Measurements from ENCODE around the gene SMIM43. TPM values are rescaled to one million over a fixed set of nuclear protein-coding genes. Genes with fewer than 3 reads are reported as not detected.
A peak's percentile ranks its signal among the peaks of the same experiment; 100 is the strongest.

The SMIM43 gene
- total RNA-seq (not detected), polyA plus RNA-seq (under 1 TPM in 2 of 3 donors, not detected in 1; 0.03 TPM)
- long read RNA-seq, donor 1: 0 reads
- long read RNA-seq, donor 2: 0 reads

GRCh38 chr4:121764702-121765367, at the start of gene SMIM43:
SMIM43 (minus strand) TSS chr4:121765164; CDS start chr4:121765105, 59 bp downstream.
- no peak for TF ChIP-seq CTCF (IDR thresholded peaks at IDR 0.05)
- intact Hi-C loops (cut with DNase I): no loop called here
- H3K36me3 ChIP-seq (ENCODE audit: insufficient read depth in 1 of 2, low read depth in 1 of 2): no peaks in the 10 kb centered on the region
- 0 to 1% (median 0%) methylated on average over 56 to 75 of the region's 75 CpGs for WGBS, 3 donors
- H3K9me3 ChIP-seq: no peaks in the 10 kb centered on the region
- H3K4me1 ChIP-seq: peaks cover 8% of the 10 kb centered on the region
- peak within 1 kb of the TSS; percentile 63 for H3K4me3 ChIP-seq
- peaks cover 0 to 43% (median 18%) of the 10 kb centered on the region in 3 donors for H3K27me3 ChIP-seq (ENCODE audit: insufficient read depth in 3 of 3, low read length in 2 of 3)
- DNase-seq: no peak
- ATAC-seq: no peak
- no peak within 1 kb of the TSS for H3K27ac ChIP-seq

- peaks cover 0 to 93% of the 10 kb centered on the region in 2 donors for H3K36me3 ChIP-seq (ENCODE audit: insufficient read depth in 1 of 2, low read depth in 1 of 2)
- ATAC-seq (no peak), DNase-seq (no peak)
- WGBS, 3 donors: 82 to 85% (median 82%) methylated on average over 2 of the region's 2 CpGs
- no peaks in the 10 kb centered on the region for H3K4me1 ChIP-seq
- no peak for TF ChIP-seq CTCF (IDR thresholded peaks at IDR 0.05)
- intact Hi-C loops (cut with DNase I): no loop called here
- H3K4me3 ChIP-seq: no peak overlapping the region
- H3K9me3 ChIP-seq: no peaks in the 10 kb centered on the region
- H3K27me3 ChIP-seq (ENCODE audit: insufficient read depth in 3 of 3, low read length in 2 of 3): no peaks in the 10 kb centered on the region
- no peak overlapping the region for H3K27ac ChIP-seq
These were observed 49.8 kb upstream of the SMIM43 start for GRCh38 chr4:121814756-121815155.

- Histone ChIP-seq H3K4me1 (no peaks in the 10 kb centered on the region), H3K9me3 (no peaks in the 10 kb centered on the region), H3K4me3 (no peak overlapping the region), H3K36me3 (ENCODE audit: insufficient read depth in 1 of 2, low read depth in 1 of 2) (peaks cover 0 to 100% of the 10 kb centered on the region in 2 donors), H3K27me3 (ENCODE audit: insufficient read depth in 3 of 3, low read length in 2 of 3) (no peaks in the 10 kb centered on the region), H3K27ac (no peak overlapping the region)
- TF ChIP-seq CTCF (IDR thresholded peaks at IDR 0.05): no peak
- intact Hi-C loops (cut with DNase I): no loop called here
- ATAC-seq: no peak
- no peak for DNase-seq
These were observed 46.2 kb upstream of the SMIM43 start for GRCh38 chr4:121811122-121811521.

- WGBS, 3 donors: 46 to 57% (median 56%) methylated on average over 4 of the region's 4 CpGs
- no peak overlapping the region for H3K27ac ChIP-seq
- H3K27me3 ChIP-seq (ENCODE audit: insufficient read depth in 3 of 3, low read length in 2 of 3): no peaks in the 10 kb centered on the region
- no peak for DNase-seq
- TF ChIP-seq CTCF (IDR thresholded peaks at IDR 0.05): no peak
- H3K4me1 ChIP-seq: peaks cover 7% of the 10 kb centered on the region
- no peak overlapping the region for H3K4me3 ChIP-seq
- intact Hi-C loops (cut with DNase I): loop anchor here in 1 of 2 donors (10.0 kb wide), 1 partner anchor 132 kb away; no protein-coding TSS in a partner anchor
- no peak for ATAC-seq
- H3K36me3 ChIP-seq (ENCODE audit: insufficient read depth in 1 of 2, low read depth in 1 of 2): peaks cover 7 to 90% of the 10 kb centered on the region in 2 donors
- no peaks in the 10 kb centered on the region for H3K9me3 ChIP-seq
These were observed 41.4 kb upstream of the SMIM43 start for GRCh38 chr4:121806411-121806810.
